PC-3 (cell line): ENCODE results near the gene SDC4.

Experiments used
- EZH2 ChIP-seq: fragments of 300-600 bp; sonication (generic); IDR thresholded peaks from one replicate; pipeline ENCODE4 v1.6.1; 2017; ENCODE audit warnings: antibody characterized with exemption, mild to moderate bottlenecking, low read length; ENCODE audit not compliant: unreplicated experiment
- TF ChIP-seq, protein P1 (sequence below): fragments of 300-600 bp; sonication (generic); conservative IDR thresholded peaks from 2 replicates; pipeline ENCODE4 v1.5.1; 2017; ENCODE audit warnings: antibody characterized with exemption, low read depth, mild to moderate bottlenecking, low read length

DNA sequence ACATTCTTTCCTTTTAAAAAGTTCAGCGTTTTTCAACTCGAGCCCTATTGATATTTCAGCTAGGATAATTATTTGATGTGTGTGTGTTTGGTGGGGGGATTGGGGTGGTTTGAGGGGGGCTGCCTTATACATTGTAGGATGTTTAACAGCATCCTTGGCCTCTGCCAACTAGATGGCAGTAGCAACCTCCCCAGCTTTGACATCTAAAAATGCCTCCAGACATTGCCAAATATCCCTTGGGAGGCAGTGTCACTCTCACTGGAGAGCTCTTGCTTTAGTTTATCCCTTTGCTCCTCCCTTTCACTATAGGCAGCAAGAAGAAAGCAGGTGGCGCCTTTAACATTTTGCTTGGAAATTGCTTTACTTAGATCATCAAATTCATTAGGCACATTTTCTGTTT, 44.5 kb upstream of the SDC4 start:
- TF ChIP-seq, protein P1, sequence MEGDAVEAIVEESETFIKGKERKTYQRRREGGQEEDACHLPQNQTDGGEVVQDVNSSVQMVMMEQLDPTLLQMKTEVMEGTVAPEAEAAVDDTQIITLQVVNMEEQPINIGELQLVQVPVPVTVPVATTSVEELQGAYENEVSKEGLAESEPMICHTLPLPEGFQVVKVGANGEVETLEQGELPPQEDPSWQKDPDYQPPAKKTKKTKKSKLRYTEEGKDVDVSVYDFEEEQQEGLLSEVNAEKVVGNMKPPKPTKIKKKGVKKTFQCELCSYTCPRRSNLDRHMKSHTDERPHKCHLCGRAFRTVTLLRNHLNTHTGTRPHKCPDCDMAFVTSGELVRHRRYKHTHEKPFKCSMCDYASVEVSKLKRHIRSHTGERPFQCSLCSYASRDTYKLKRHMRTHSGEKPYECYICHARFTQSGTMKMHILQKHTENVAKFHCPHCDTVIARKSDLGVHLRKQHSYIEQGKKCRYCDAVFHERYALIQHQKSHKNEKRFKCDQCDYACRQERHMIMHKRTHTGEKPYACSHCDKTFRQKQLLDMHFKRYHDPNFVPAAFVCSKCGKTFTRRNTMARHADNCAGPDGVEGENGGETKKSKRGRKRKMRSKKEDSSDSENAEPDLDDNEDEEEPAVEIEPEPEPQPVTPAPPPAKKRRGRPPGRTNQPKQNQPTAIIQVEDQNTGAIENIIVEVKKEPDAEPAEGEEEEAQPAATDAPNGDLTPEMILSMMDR = peak; percentile 57
- no peak for TF ChIP-seq EZH2
